ENCODE results near the gene EPRS1. TPM values are rescaled to one million over a fixed set of nuclear protein-coding genes. Genes with fewer than 3 reads are reported as not detected.
A peak's percentile ranks its signal among the peaks of the same experiment; 100 is the strongest.

Gene EPRS1
- polyA plus RNA-seq, 6 donors from 2014 or later, result 35.4 to 54.1 (median 38.4) TPM

GRCh38 chr1:220013497-220013896 lies 32.8 kb downstream of the EPRS1 start:
- no peak for ATAC-seq (ENCODE audit: low read depth in 2 of 2)
- no peaks in the 10 kb centered on the region for H3K9me3 Mint-ChIP-seq
- DNase-seq, result no peak
- no peak overlapping the region for H3K27ac Mint-ChIP-seq
- H3K4me3 Mint-ChIP-seq, result no peak overlapping the region
- peaks cover 0 to 8% (median 2%) of the 10 kb centered on the region in 3 donors for H3K4me1 Mint-ChIP-seq
- H3K36me3 Mint-ChIP-seq, result peaks cover 21 to 37% of the 10 kb centered on the region in 2 donors
- no peaks in the 10 kb centered on the region for H3K27me3 Mint-ChIP-seq

- peak overlapping the region in 1 of 6 donors; percentile 47 for H3K27ac Mint-ChIP-seq
These were observed 34.0 kb downstream of the EPRS1 start for GRCh38 chr1:220012259-220012658.

GRCh38 chr1:220011620-220012019 lies 34.7 kb downstream of the EPRS1 start:
- Mint-ChIP-seq H3K27me3 (no peaks in the 10 kb centered on the region), H3K4me3 (no peak overlapping the region), H3K27ac (no peak overlapping the region), H3K36me3 (peaks cover 26 to 40% of the 10 kb centered on the region in 2 donors), H3K9me3 (no peaks in the 10 kb centered on the region), H3K4me1 (peaks cover 0 to 8% (median 2%) of the 10 kb centered on the region in 3 donors)
- ATAC-seq (ENCODE audit: low read depth in 2 of 2), result no peak
- DNase-seq, result no peak

More at GRCh38 chr1:220012259-220012658, 34.0 kb downstream of the EPRS1 start:
- Mint-ChIP-seq H3K4me1 (peaks cover 0 to 8% (median 2%) of the 10 kb centered on the region in 3 donors), H3K4me3 (no peak overlapping the region), H3K27me3 (no peaks in the 10 kb centered on the region), H3K36me3 (peaks cover 24 to 36% of the 10 kb centered on the region in 2 donors), H3K9me3 (no peaks in the 10 kb centered on the region)
- no peak for ATAC-seq (ENCODE audit: low read depth in 2 of 2)
- no peak for DNase-seq

- no peak for DNase-seq
- Mint-ChIP-seq H3K27me3 (no peaks in the 10 kb centered on the region), H3K9me3 (no peaks in the 10 kb centered on the region), H3K36me3 (peaks cover 13 to 35% of the 10 kb centered on the region in 2 donors), H3K4me1 (no peaks in the 10 kb centered on the region), H3K4me3 (no peak overlapping the region), H3K27ac (no peak overlapping the region)
- ATAC-seq (ENCODE audit: low read depth in 2 of 2), result no peak
These were observed 38.9 kb downstream of the EPRS1 start for GRCh38 chr1:220007438-220007837.

- ATAC-seq (ENCODE audit: low read depth in 2 of 2) (no peak), DNase-seq (no peak)
- Mint-ChIP-seq H3K4me1 (no peaks in the 10 kb centered on the region), H3K36me3 (peaks cover 13 to 30% of the 10 kb centered on the region in 2 donors), H3K27me3 (no peaks in the 10 kb centered on the region), H3K9me3 (no peaks in the 10 kb centered on the region), H3K27ac (no peak overlapping the region), H3K4me3 (no peak overlapping the region)
These were observed 40.8 kb downstream of the EPRS1 start for GRCh38 chr1:220005489-220005888.

- no peak overlapping the region for H3K27ac Mint-ChIP-seq
- no peak for ATAC-seq (ENCODE audit: low read depth in 2 of 2)
- H3K4me3 Mint-ChIP-seq, result no peak overlapping the region
- H3K9me3 Mint-ChIP-seq, result no peaks in the 10 kb centered on the region
- no peaks in the 10 kb centered on the region for H3K27me3 Mint-ChIP-seq
- no peaks in the 10 kb centered on the region for H3K4me1 Mint-ChIP-seq
- DNase-seq, result no peak
- peaks cover 13 to 25% of the 10 kb centered on the region in 2 donors for H3K36me3 Mint-ChIP-seq
These were observed 42.5 kb downstream of the EPRS1 start for GRCh38 chr1:220003610-220004299.

- no peak for DNase-seq
- Mint-ChIP-seq H3K4me1 (no peaks in the 10 kb centered on the region), H3K27ac (no peak overlapping the region), H3K27me3 (no peaks in the 10 kb centered on the region), H3K9me3 (no peaks in the 10 kb centered on the region), H3K36me3 (peaks cover 13 to 24% of the 10 kb centered on the region in 2 donors), H3K4me3 (no peak overlapping the region)
- ATAC-seq (ENCODE audit: low read depth in 2 of 2), result no peak
These were observed 43.3 kb downstream of the EPRS1 start for GRCh38 chr1:220003015-220003414.

GRCh38 chr1:220001095-220001501 lies 45.2 kb downstream of the EPRS1 start:
- H3K9me3 Mint-ChIP-seq, result no peaks in the 10 kb centered on the region
- H3K27ac Mint-ChIP-seq, result no peak overlapping the region
- no peaks in the 10 kb centered on the region for H3K27me3 Mint-ChIP-seq
- ATAC-seq (ENCODE audit: low read depth in 2 of 2) (no peak), DNase-seq (no peak)
- peaks cover 13 to 21% of the 10 kb centered on the region in 2 donors for H3K36me3 Mint-ChIP-seq
- no peak overlapping the region for H3K4me3 Mint-ChIP-seq
- H3K4me1 Mint-ChIP-seq, result no peaks in the 10 kb centered on the region

GRCh38 chr1:219999821-220000220 lies 46.5 kb downstream of the EPRS1 start:
- DNase-seq, result no peak
- Mint-ChIP-seq H3K36me3 (peaks cover 15 to 19% of the 10 kb centered on the region in 2 donors), H3K9me3 (no peaks in the 10 kb centered on the region), H3K4me3 (no peak overlapping the region), H3K4me1 (no peaks in the 10 kb centered on the region), H3K27me3 (no peaks in the 10 kb centered on the region), H3K27ac (peak overlapping the region in 1 of 6 donors; percentile 20)
- no peak for ATAC-seq (ENCODE audit: low read depth in 2 of 2)

Other genes with a start within 250 kb of the EPRS1 start
- gene SLC30A10, start 117.9 kb downstream of the EPRS1 start, polyA plus RNA-seq (ENCODE audit: low read depth in 6 of 6), result not detected
- 10 to 100 TPM in 5 of 6 donors, 1 to 10 TPM in 1; 9.6 to 23.0 (median 18.4) TPM for gene BPNT1, start 43.3 kb upstream of the EPRS1 start, polyA plus RNA-seq (ENCODE audit: low read depth in 6 of 6)
- gene IARS2, start 47.6 kb upstream of the EPRS1 start, polyA plus RNA-seq (ENCODE audit: low read depth in 6 of 6), result 10 to 100 TPM; 51.3 to 61.5 (median 56.8) TPM
- gene RAB3GAP2, start 225.9 kb upstream of the EPRS1 start, polyA plus RNA-seq (ENCODE audit: low read depth in 6 of 6), result 10 to 100 TPM; 21.3 to 39.5 (median 24.6) TPM

Measured in naive B cell (primary cell).